ENCODE measurements around the gene RPE65. TPM values are rescaled to one million over a fixed set of nuclear protein-coding genes. Genes with fewer than 3 reads are reported as not detected.
"Not testable (repeated sequence)": the region's sequence is repeated elsewhere in the genome, so short reads cannot be mapped to it uniquely, and the experiment has no call there.

Gene RPE65
- total RNA-seq, 1 donor from 2014 or later: 0.14 TPM

GRCh38 chr1:68409426-68409825 lies 40.3 kb downstream of the RPE65 start:
- no peaks in the 10 kb centered on the region for H3K9me3 Mint-ChIP-seq
- TF ChIP-seq CTCF (conservative IDR thresholded peaks at IDR 0.05): no peak
- no peak for DNase-seq (ENCODE audit: extremely low spot score, unreplicated experiment)
- H3K27ac Mint-ChIP-seq: no peak overlapping the region
- no peak overlapping the region for H3K4me3 Mint-ChIP-seq
- no peaks in the 10 kb centered on the region for H3K4me1 Mint-ChIP-seq (ENCODE audit: unreplicated experiment)
- peaks cover 11% of the 10 kb centered on the region for H3K27me3 Mint-ChIP-seq
- H3K36me3 Mint-ChIP-seq: no peaks in the 10 kb centered on the region

GRCh38 chr1:68401506-68401905 lies 48.2 kb downstream of the RPE65 start:
- no peak for TF ChIP-seq CTCF (conservative IDR thresholded peaks at IDR 0.05)
- Mint-ChIP-seq H3K4me1 (ENCODE audit: unreplicated experiment) (no peaks in the 10 kb centered on the region), H3K27me3 (peaks cover 4% of the 10 kb centered on the region), H3K27ac (no peak overlapping the region), H3K4me3 (no peak overlapping the region), H3K36me3 (no peaks in the 10 kb centered on the region), H3K9me3 (no peaks in the 10 kb centered on the region)
- no peak for DNase-seq (ENCODE audit: extremely low spot score, unreplicated experiment)

GRCh38 chr1:68395575-68395974 lies 54.2 kb downstream of the RPE65 start:
- not testable (repeated sequence) for H3K36me3 Mint-ChIP-seq; H3K9me3 Mint-ChIP-seq; H3K4me1 Mint-ChIP-seq (ENCODE audit: unreplicated experiment); DNase-seq (ENCODE audit: extremely low spot score, unreplicated experiment); H3K4me3 Mint-ChIP-seq; H3K27me3 Mint-ChIP-seq; H3K27ac Mint-ChIP-seq

GRCh38 chr1:68392474-68392873 lies 57.3 kb downstream of the RPE65 start:
- H3K36me3 Mint-ChIP-seq; H3K27me3 Mint-ChIP-seq; H3K27ac Mint-ChIP-seq; H3K9me3 Mint-ChIP-seq; DNase-seq (ENCODE audit: extremely low spot score, unreplicated experiment); H3K4me1 Mint-ChIP-seq (ENCODE audit: unreplicated experiment); H3K4me3 Mint-ChIP-seq: not testable (repeated sequence)

GRCh38 chr1:68385798-68386524 lies 63.8 kb downstream of the RPE65 start:
- not testable (repeated sequence) for H3K36me3 Mint-ChIP-seq; H3K9me3 Mint-ChIP-seq; DNase-seq (ENCODE audit: extremely low spot score, unreplicated experiment); H3K27me3 Mint-ChIP-seq; H3K4me3 Mint-ChIP-seq; H3K4me1 Mint-ChIP-seq (ENCODE audit: unreplicated experiment)
- peak overlapping the region; percentile 82 for H3K27ac Mint-ChIP-seq

- no peak for DNase-seq (ENCODE audit: extremely low spot score, unreplicated experiment)
- Mint-ChIP-seq H3K27ac (peak overlapping the region; percentile 82), H3K27me3 (no peaks in the 10 kb centered on the region), H3K36me3 (no peaks in the 10 kb centered on the region), H3K9me3 (peaks cover 5% of the 10 kb centered on the region), H3K4me1 (ENCODE audit: unreplicated experiment) (peaks cover 6% of the 10 kb centered on the region), H3K4me3 (no peak overlapping the region)
- TF ChIP-seq CTCF (conservative IDR thresholded peaks at IDR 0.05): no peak
Measured at GRCh38 chr1:68384872-68385411, 64.8 kb downstream of the RPE65 start.

- Mint-ChIP-seq H3K36me3 (no peaks in the 10 kb centered on the region), H3K4me3 (no peak overlapping the region), H3K27ac (peak overlapping the region; percentile 82), H3K27me3 (no peaks in the 10 kb centered on the region), H3K4me1 (ENCODE audit: unreplicated experiment) (peaks cover 6% of the 10 kb centered on the region), H3K9me3 (peaks cover 5% of the 10 kb centered on the region)
- no peak for DNase-seq (ENCODE audit: extremely low spot score, unreplicated experiment)
- TF ChIP-seq CTCF (conservative IDR thresholded peaks at IDR 0.05): no peak
Measured at GRCh38 chr1:68384321-68384813, 65.4 kb downstream of the RPE65 start.

All from type B pancreatic cell (in vitro differentiated cells).